HUES48 (cell line): ENCODE data around the gene GSS.

Experiments used
- H3K27ac ChIP-seq: one replicate; pipeline ENCODE4 v1.7.0; 2013; ENCODE audit warnings: low read depth, low read length, inconsistent platforms
- H3K27me3 ChIP-seq: 2 replicates; pipeline ENCODE4 v1.6.1; 2013; ENCODE audit warnings: mild to moderate bottlenecking, low read length; ENCODE audit not compliant: control insufficient read depth, insufficient read depth
- H3K36me3 ChIP-seq: 2 replicates; pipeline ENCODE4 v1.6.1; 2013; ENCODE audit warnings: low read length; ENCODE audit not compliant: control insufficient read depth, insufficient read depth
- H3K4me1 ChIP-seq: 2 replicates; pipeline ENCODE4 v1.6.1; 2013; ENCODE audit warnings: mild to moderate bottlenecking, low read length; ENCODE audit not compliant: control insufficient read depth, insufficient read depth
- H3K4me3 ChIP-seq: 2 replicates; pipeline ENCODE4 v1.5.1; 2013; ENCODE audit warnings: mild to moderate bottlenecking, low read depth, low read length
- H3K9ac ChIP-seq: 2 replicates; pipeline ENCODE4 v1.6.1; 2013; ENCODE audit warnings: mild to moderate bottlenecking, low read depth, low read length, moderate library complexity
- H3K9me3 ChIP-seq: 2 replicates; pipeline ENCODE4 v1.6.1; 2013; ENCODE audit warnings: low read length; ENCODE audit not compliant: control insufficient read depth, insufficient read depth

Gene GSS

GRCh38 chr20:34999021-34999451, 43.4 kb upstream of the GSS start:
- Histone ChIP-seq H3K4me1 (no peaks in the 10 kb centered on the region), H3K9ac (no peak overlapping the region), H3K36me3 (peaks cover 65% of the 10 kb centered on the region), H3K9me3 (no peaks in the 10 kb centered on the region), H3K4me3 (no peak overlapping the region), H3K27me3 (no peaks in the 10 kb centered on the region), H3K27ac (no peak overlapping the region)

DNA sequence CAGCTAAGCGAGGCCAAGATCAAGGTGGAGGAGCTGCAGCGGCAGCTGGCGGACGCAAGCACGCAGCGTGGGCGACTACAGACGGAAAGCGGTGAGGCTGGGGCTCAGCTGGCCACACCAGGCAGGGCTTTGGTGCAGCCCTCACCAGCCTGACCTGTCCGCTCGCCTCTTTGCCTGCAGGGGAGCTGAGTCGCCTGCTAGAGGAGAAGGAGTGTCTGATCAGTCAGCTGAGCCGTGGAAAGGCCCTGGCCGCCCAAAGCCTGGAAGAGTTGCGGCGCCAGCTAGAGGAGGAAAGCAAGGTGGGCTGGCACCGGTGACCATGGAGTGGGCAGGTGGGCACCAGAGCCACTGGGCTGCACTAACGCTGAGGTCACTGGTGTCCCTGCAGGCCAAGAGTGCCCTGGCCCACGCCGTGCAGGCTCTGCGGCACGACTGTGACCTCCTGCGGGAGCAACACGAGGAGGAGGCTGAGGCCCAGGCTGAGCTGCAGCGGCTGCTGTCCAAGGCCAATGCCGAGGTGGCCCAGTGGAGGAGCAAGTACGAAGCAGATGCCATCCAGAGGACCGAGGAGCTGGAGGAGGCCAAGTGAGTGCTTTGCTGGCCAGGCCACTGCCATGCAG, 42.8 kb upstream of the GSS start:
- Histone ChIP-seq H3K36me3 (peaks cover 60% of the 10 kb centered on the region), H3K9ac (no peak overlapping the region), H3K4me3 (no peak overlapping the region), H3K9me3 (no peaks in the 10 kb centered on the region), H3K27me3 (no peaks in the 10 kb centered on the region), H3K4me1 (no peaks in the 10 kb centered on the region), H3K27ac (no peak overlapping the region)

- Histone ChIP-seq H3K27me3 (no peaks in the 10 kb centered on the region), H3K4me3 (no peak overlapping the region), H3K9ac (no peak overlapping the region), H3K4me1 (no peaks in the 10 kb centered on the region), H3K36me3 (peaks cover 57% of the 10 kb centered on the region), H3K9me3 (no peaks in the 10 kb centered on the region), H3K27ac (no peak overlapping the region)
Measured at GRCh38 chr20:34997774-34998173, 42.2 kb upstream of the GSS start.

- H3K36me3 ChIP-seq, result peaks cover 51% of the 10 kb centered on the region
- no peak overlapping the region for H3K9ac ChIP-seq
- H3K4me3 ChIP-seq, result no peak overlapping the region
- H3K9me3 ChIP-seq, result no peaks in the 10 kb centered on the region
- no peaks in the 10 kb centered on the region for H3K4me1 ChIP-seq
- no peaks in the 10 kb centered on the region for H3K27me3 ChIP-seq
- H3K27ac ChIP-seq, result no peak overlapping the region
Measured at GRCh38 chr20:34997131-34997561, 41.5 kb upstream of the GSS start.

DNA sequence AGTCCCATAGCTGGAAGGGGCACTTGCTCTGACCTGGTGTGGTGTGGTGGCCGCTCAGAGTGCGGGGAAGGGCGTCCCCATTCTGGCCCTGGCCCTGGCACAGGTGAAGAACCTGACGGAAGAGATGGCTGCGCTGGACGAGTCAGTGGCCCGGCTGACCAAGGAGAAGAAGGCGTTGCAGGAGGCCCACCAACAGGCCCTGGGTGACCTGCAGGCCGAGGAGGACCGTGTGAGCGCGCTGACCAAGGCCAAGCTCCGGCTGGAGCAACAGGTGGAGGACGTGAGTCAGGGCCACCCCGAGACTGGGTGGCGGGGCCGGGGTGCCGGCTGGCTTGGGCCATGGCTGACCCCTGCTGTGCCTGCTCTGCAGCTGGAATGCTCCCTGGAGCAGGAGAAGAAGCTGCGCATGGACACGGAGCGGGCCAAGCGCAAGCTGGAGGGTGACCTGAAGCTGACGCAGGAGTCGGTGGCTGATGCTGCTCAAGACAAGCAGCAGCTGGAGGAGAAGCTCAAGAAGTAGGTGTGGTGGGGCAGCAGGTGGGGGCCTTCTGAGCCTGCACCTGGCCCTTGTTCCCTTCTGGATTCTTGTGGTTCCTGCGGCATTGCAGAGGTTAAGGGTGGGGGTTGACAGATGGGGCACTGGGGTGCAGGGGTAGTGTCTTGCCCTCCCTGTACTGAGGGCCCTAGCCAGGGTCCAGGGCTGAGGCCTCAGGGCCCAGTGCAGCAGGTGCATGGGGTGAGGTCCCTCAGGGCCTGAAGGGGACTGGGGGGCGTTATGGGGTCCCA, 40.8 kb upstream of the GSS start:
- Histone ChIP-seq H3K36me3 (peaks cover 44% of the 10 kb centered on the region), H3K9ac (no peak overlapping the region), H3K4me3 (no peak overlapping the region), H3K27me3 (no peaks in the 10 kb centered on the region), H3K4me1 (no peaks in the 10 kb centered on the region), H3K9me3 (no peaks in the 10 kb centered on the region), H3K27ac (no peak overlapping the region)

DNA sequence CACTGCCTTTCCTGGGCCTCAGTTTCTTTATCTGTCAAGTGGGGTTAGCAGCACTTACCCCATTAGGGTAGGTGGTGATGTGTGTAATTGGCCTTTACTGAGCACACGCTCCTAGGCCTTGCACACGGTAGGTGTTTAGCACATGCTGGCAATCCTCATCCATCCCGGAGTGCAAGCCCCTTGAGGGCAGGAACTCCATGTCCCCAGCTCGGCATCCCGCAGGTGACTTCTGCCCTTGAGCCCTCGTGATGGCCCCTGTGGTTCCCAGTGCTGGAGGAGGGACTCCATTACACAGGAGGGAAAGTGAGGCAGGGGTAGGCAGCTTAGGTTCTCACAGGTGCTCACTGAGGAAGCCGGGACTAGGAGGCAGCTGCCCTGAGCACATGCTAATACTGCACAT, 40.1 kb upstream of the GSS start:
- Histone ChIP-seq H3K27me3 (no peaks in the 10 kb centered on the region), H3K27ac (no peak overlapping the region), H3K36me3 (peaks cover 37% of the 10 kb centered on the region), H3K4me1 (no peaks in the 10 kb centered on the region), H3K9ac (no peak overlapping the region), H3K4me3 (no peak overlapping the region), H3K9me3 (no peaks in the 10 kb centered on the region)

GRCh38 chr20:34995192-34995591, 39.6 kb upstream of the GSS start:
- peaks cover 32% of the 10 kb centered on the region for H3K36me3 ChIP-seq
- no peaks in the 10 kb centered on the region for H3K27me3 ChIP-seq
- H3K4me3 ChIP-seq, result no peak overlapping the region
- H3K9ac ChIP-seq, result no peak overlapping the region
- no peaks in the 10 kb centered on the region for H3K9me3 ChIP-seq
- no peak overlapping the region for H3K27ac ChIP-seq
- no peaks in the 10 kb centered on the region for H3K4me1 ChIP-seq

DNA sequence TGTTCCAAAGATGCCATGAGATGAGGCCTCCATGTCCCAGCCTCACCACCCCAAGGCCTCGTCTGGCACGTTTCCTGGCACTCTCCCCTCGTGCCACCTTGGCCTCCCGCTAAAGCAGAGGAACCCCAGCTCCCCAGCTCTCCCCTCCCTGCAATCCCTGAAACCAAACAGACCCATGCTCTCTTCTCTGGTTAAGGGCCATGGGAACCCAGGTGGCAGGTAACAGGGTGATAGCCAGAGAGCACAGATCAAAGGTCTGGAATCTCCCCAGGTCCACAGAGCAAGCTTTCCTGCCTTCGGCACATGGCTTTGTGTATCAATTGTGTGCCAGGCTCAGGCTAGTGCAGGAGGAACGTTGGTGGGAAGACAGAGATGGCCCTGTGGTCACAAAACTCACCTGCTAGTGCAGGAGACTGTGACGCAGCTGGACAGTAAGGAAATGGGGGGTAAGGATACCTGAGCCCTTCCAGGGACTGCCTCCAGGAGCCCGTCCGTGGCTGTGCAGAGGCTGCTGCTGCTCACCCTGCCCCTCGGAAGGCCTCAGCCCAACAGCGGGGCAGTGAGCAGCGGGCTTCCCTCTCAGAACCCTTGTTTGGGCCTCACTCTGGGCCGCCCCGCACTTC, 39.0 kb upstream of the GSS start:
- Histone ChIP-seq H3K4me3 (no peak overlapping the region), H3K27me3 (no peaks in the 10 kb centered on the region), H3K27ac (no peak overlapping the region), H3K9ac (no peak overlapping the region), H3K4me1 (no peaks in the 10 kb centered on the region), H3K36me3 (peaks cover 26% of the 10 kb centered on the region), H3K9me3 (no peaks in the 10 kb centered on the region)

GRCh38 chr20:34993941-34994508, 38.4 kb upstream of the GSS start:
- Histone ChIP-seq H3K4me1 (no peaks in the 10 kb centered on the region), H3K27me3 (no peaks in the 10 kb centered on the region), H3K27ac (no peak overlapping the region), H3K9me3 (no peaks in the 10 kb centered on the region), H3K36me3 (peaks cover 24% of the 10 kb centered on the region), H3K9ac (no peak overlapping the region), H3K4me3 (no peak overlapping the region)

- no peak overlapping the region for H3K4me3 ChIP-seq
- peaks cover 18% of the 10 kb centered on the region for H3K36me3 ChIP-seq
- H3K27me3 ChIP-seq, result no peaks in the 10 kb centered on the region
- no peak overlapping the region for H3K9ac ChIP-seq
- H3K4me1 ChIP-seq, result no peaks in the 10 kb centered on the region
- H3K9me3 ChIP-seq, result no peaks in the 10 kb centered on the region
- no peak overlapping the region for H3K27ac ChIP-seq
Measured at GRCh38 chr20:34992751-34993417, 37.3 kb upstream of the GSS start.
